BLaER1 (cell line): ENCODE measurements around the gene ANKRD63.
A peak's percentile ranks its signal among the peaks of the same experiment; 100 is the strongest.

ENCODE experiments used
- H3K27ac ChIP-seq: shearing (Covaris generic); formaldehyde crosslinking; 2 replicates; pipeline ENCODE4 v1.8.1; 2022
- H3K27me3 ChIP-seq: shearing (Covaris generic); formaldehyde crosslinking; 2 replicates; pipeline ENCODE4 v1.8.1; 2022
- H3K36me3 ChIP-seq: shearing (Covaris generic); formaldehyde crosslinking; 2 replicates; pipeline ENCODE4 v1.8.1; 2022
- H3K4me1 ChIP-seq: shearing (Covaris generic); formaldehyde crosslinking; 2 replicates; pipeline ENCODE4 v1.8.1; 2022
- H3K4me2 ChIP-seq: shearing (Covaris generic); formaldehyde crosslinking; 2 replicates; pipeline ENCODE4 v1.8.1; 2022
- H3K4me3 ChIP-seq: shearing (Covaris generic); formaldehyde crosslinking; 2 replicates; pipeline ENCODE4 v1.8.1; 2022
- H3K9ac ChIP-seq: shearing (Covaris generic); formaldehyde crosslinking; 2 replicates; pipeline ENCODE4 v1.8.1; 2022
- H3K9me3 ChIP-seq: shearing (Covaris generic); formaldehyde crosslinking; 2 replicates; pipeline ENCODE4 v1.8.1; 2022
- H4K20me1 ChIP-seq: shearing (Covaris generic); formaldehyde crosslinking; 2 replicates; pipeline ENCODE4 v1.8.1; 2022
- Cebpa-rat ChIP-seq: shearing (Covaris generic); IDR thresholded peaks from 2 replicates; pipeline ENCODE4 v1.8.1; 2022

Gene ANKRD63

DNA sequence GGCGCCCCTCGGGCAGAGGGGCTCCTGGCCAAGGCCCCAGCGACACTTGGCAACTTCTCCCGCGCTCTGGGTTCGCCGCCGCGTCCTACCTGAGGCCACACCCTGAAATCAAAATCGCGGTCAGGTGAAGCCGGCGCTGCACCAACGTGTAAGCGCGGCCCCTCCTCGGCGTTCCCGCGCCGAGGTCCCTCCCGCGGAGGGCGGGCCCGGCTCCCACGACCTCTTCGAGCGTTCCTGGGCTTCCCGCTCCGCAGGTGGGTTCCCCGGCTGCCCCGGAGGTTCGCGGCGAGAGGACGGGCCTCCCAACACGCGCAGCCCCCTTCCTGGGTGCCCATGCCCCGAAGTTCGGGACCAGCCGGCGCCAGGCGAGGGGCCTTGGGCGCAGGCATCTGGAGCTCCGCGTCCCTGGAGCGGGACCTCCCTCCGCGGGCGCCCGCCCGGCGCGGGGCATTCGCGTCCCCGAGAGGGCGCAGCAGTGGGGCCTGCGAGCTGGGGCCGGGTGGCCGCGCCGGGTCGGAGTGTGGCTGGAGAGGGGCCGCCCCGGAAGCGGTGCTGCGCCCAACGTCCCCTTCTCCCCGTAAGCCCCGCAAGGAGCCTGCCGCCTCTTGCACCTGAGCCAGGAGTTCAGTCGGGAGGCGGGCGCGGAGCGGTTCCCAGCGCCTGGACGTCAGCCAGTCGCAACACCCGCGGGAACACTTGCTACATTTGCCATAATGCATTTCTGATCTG, 30.3 kb downstream of the ANKRD63 start:
- Histone ChIP-seq H3K4me1 (peaks cover 26% of the 10 kb centered on the region), H3K4me2 (peak overlapping the region; percentile 84), H4K20me1 (peaks cover 28% of the 10 kb centered on the region; the same call in 1 of the 2 replicates), H3K4me3 (peak overlapping the region; percentile 62), H3K27ac (no peak overlapping the region), H3K27me3 (peaks cover 64% of the 10 kb centered on the region), H3K9me3 (no peaks in the 10 kb centered on the region), H3K36me3 (no peaks in the 10 kb centered on the region), H3K9ac (no peak overlapping the region)
- TF ChIP-seq Cebpa-rat: no peak

DNA sequence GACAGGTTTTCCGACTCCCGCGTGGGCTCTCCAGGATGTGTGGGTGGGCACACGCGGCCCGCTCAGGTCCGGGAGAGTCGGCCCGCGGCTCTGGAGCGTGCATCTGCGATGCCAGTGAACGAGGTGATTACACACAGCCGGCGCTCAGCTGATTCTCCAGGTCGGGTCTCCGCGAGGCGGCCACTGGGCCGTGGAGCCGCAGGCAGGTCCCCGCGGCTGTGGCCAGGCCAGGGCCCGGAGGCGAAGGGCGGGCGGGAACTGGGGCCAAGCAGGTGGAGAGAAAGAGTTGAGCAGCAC, 30.8 kb downstream of the ANKRD63 start:
- Histone ChIP-seq H3K27ac (no peak overlapping the region), H3K9me3 (no peaks in the 10 kb centered on the region), H3K9ac (no peak overlapping the region), H3K4me3 (peak overlapping the region; percentile 62), H3K36me3 (no peaks in the 10 kb centered on the region), H3K27me3 (peaks cover 64% of the 10 kb centered on the region), H3K4me1 (peaks cover 29% of the 10 kb centered on the region), H4K20me1 (peaks cover 28% of the 10 kb centered on the region; the same call in 1 of the 2 replicates), H3K4me2 (peak overlapping the region; percentile 84; the same call in 1 of the 2 replicates)
- TF ChIP-seq Cebpa-rat: no peak

GRCh38 chr15:40251486-40252140, 31.3 kb downstream of the ANKRD63 start:
- Histone ChIP-seq H3K9me3 (no peaks in the 10 kb centered on the region), H3K36me3 (no peaks in the 10 kb centered on the region), H4K20me1 (peaks cover 28% of the 10 kb centered on the region; the same call in 1 of the 2 replicates), H3K27me3 (peaks cover 64% of the 10 kb centered on the region), H3K4me1 (peaks cover 33% of the 10 kb centered on the region), H3K9ac (no peak overlapping the region), H3K4me2 (no peak overlapping the region), H3K27ac (no peak overlapping the region), H3K4me3 (no peak overlapping the region)
- TF ChIP-seq Cebpa-rat: no peak

DNA sequence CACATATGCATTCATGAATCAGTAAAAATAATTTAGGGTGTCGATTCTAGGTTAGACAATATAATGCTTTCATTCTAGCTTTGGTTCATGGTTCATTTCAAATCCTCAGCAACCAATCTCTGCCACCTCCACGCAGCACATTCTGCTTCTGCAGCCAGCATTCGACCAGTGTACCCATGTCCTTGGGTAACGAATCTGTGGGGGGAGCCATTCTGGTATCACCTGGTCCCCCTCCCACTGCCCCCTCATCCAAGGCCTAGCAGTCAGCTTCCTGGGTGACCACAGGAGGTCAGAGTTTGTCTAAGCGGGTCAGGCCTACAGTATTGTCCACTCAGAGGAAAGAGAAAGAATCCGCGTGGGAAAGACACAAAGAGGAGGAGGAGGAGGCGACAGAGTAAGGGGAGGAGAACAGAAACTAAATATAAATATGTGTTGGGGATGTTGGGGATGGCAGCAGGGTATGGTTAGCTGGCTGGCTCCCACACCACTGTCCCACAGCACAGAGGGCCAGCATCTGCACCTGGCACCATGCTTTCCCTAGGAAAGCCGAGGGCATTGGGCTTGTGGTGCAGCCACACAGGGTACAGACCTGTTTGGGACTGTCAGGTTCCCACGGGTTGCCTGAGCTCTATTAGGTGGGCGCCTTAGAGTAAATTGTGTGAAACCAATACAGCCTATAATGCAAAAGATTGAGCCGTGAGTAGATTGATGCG, 31.9 kb downstream of the ANKRD63 start:
- Histone ChIP-seq H3K27me3 (peaks cover 64% of the 10 kb centered on the region), H3K4me3 (no peak overlapping the region)

DNA sequence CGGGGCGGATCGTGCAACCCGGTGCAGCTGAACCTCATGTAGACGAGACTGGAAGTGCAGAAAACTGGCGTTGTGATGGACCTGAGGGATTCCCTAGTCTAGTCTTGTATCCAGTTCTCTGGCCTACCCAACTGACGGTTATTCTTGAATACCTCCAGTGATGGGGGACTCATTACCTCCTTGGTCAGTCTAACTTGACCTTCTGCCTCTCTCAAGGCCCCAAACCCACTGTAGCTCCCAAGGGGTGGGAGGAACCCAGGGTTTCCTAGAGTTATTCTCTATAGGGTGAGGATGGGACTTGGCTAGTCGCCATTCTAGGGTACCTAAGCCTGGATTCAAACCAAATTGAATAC, 32.6 kb downstream of the ANKRD63 start:
- peaks cover 58% of the 10 kb centered on the region for H3K27me3 ChIP-seq
- H4K20me1 ChIP-seq: peaks cover 28% of the 10 kb centered on the region; the same call in 1 of the 2 replicates
- TF ChIP-seq Cebpa-rat: no peak
- no peak overlapping the region for H3K4me3 ChIP-seq
- no peaks in the 10 kb centered on the region for H3K36me3 ChIP-seq
- no peak overlapping the region for H3K9ac ChIP-seq
- no peaks in the 10 kb centered on the region for H3K9me3 ChIP-seq
- H3K4me2 ChIP-seq: no peak overlapping the region
- H3K4me1 ChIP-seq: peaks cover 20% of the 10 kb centered on the region
- H3K27ac ChIP-seq: no peak overlapping the region

More for the DNA sequence above, 31.9 kb downstream of the ANKRD63 start:
- Histone ChIP-seq H3K9me3 (no peaks in the 10 kb centered on the region), H3K27ac (no peak overlapping the region), H4K20me1 (peaks cover 28% of the 10 kb centered on the region; the same call in 1 of the 2 replicates), H3K4me1 (peaks cover 27% of the 10 kb centered on the region), H3K9ac (no peak overlapping the region), H3K4me2 (no peak overlapping the region), H3K36me3 (no peaks in the 10 kb centered on the region)
- TF ChIP-seq Cebpa-rat: no peak

- no peaks in the 10 kb centered on the region for H3K9me3 ChIP-seq
- no peak overlapping the region for H3K27ac ChIP-seq
- peaks cover 28% of the 10 kb centered on the region; the same call in 1 of the 2 replicates for H4K20me1 ChIP-seq
- H3K9ac ChIP-seq: no peak overlapping the region
- no peak for TF ChIP-seq Cebpa-rat
- peaks cover 19% of the 10 kb centered on the region for H3K4me1 ChIP-seq
- H3K36me3 ChIP-seq: no peaks in the 10 kb centered on the region
- H3K4me2 ChIP-seq: no peak overlapping the region
- H3K4me3 ChIP-seq: no peak overlapping the region
- H3K27me3 ChIP-seq: peaks cover 52% of the 10 kb centered on the region
These were observed 33.2 kb downstream of the ANKRD63 start for GRCh38 chr15:40249477-40250303.

DNA sequence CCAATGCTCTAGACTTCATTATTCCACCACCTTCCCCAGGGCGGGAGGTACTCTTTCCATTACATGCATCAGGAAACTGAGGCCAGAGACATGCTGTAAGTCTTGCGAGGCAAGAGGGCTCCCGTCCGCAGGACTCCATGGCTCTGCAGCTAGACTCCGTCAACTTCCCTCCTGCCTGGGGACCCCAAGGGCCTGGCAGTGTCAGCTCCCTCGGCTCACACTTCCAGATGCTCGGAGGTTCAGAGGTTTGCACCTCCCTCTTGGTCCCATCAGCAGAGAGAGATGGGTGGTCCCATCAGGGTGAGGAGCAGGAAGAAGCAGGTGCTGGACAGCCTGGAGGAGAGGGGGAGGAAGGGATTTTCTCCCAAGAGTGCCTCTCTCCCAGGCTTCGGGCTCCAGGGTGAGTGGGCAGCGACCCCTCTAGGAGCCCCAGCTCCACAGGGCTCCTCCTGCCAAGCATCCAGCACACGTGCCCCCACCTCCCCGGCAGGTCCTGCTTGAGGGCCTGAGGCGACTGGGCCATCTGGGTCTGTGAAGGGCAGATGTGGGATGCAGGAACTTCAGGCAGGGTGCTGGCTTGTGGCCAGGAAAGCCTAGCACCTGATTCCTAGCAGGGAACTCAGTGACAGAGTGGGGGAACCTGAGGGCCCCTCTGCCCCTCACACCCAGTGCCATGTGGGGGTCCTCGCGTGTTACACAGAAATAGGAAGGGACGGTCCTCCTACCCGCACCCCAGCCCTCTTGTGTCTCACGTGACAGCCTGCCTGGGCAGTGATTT, 34.7 kb downstream of the ANKRD63 start:
- Histone ChIP-seq H3K4me1 (peaks cover 16% of the 10 kb centered on the region), H3K36me3 (no peaks in the 10 kb centered on the region), H3K4me3 (no peak overlapping the region), H3K9me3 (no peaks in the 10 kb centered on the region), H3K27me3 (peaks cover 37% of the 10 kb centered on the region), H3K9ac (no peak overlapping the region), H3K27ac (no peak overlapping the region), H4K20me1 (peaks cover 23% of the 10 kb centered on the region; the same call in 1 of the 2 replicates), H3K4me2 (no peak overlapping the region)
- TF ChIP-seq Cebpa-rat: no peak

- H3K4me2 ChIP-seq: peak overlapping the region; percentile 17; the same call in 1 of the 2 replicates
- H3K9me3 ChIP-seq: no peaks in the 10 kb centered on the region
- H3K9ac ChIP-seq: no peak overlapping the region
- peaks cover 9% of the 10 kb centered on the region for H3K4me1 ChIP-seq
- H4K20me1 ChIP-seq: peaks cover 16% of the 10 kb centered on the region; the same call in 1 of the 2 replicates
- no peak overlapping the region for H3K4me3 ChIP-seq
- H3K27me3 ChIP-seq: peaks cover 30% of the 10 kb centered on the region
- no peaks in the 10 kb centered on the region for H3K36me3 ChIP-seq
- no peak overlapping the region for H3K27ac ChIP-seq
- no peak for TF ChIP-seq Cebpa-rat
These were observed 35.4 kb downstream of the ANKRD63 start for GRCh38 chr15:40247406-40247971.
